ENCODE data around the gene PRAC1. TPM values are rescaled to one million over a fixed set of nuclear protein-coding genes. Genes with fewer than 3 reads are reported as not detected.
A peak's percentile ranks its signal among the peaks of the same experiment; 100 is the strongest.

The PRAC1 gene
- total and polyA plus RNA-seq, 2 donors (not counting 1 experiment from before 2014, with no cell fraction given), result not detected

GRCh38 chr17:48752399-48753288, 30.3 kb upstream of the PRAC1 start:
- no peaks in the 10 kb centered on the region for H4K20me1 ChIP-seq (ENCODE audit: control insufficient read depth, insufficient read depth, low read length, poor library complexity, severe bottlenecking)
- ChIA-PET CTCF (interaction anchor here (1.1 to 2.4 kb wide), 5 partner anchors 27 to 137 kb away, joined by 3 to 9 read pairs (median 5); no protein-coding TSS in a partner anchor), POLR2A (no interaction called here)
- DNase-seq (peak; percentile 25), ATAC-seq (ENCODE audit: low read depth) (no peak)
- Mint-ChIP-seq H3K9me3 (ENCODE audit: insufficient read depth) (no peaks in the 10 kb centered on the region), H3K4me3 (no peak overlapping the region), H3K27ac (no peak overlapping the region), H3K27me3 (peaks cover 78% of the 10 kb centered on the region), H3K4me1 (peaks cover 21% of the 10 kb centered on the region)
- H2AFZ ChIP-seq (ENCODE audit: insufficient read depth, low read depth, low read length, poor library complexity, severe bottlenecking), result no peak overlapping the region
- H3K36me3 ChIP-seq (replicated peaks in 1 of 2; ENCODE audit: control extremely low read depth in 1 of 2, control insufficient read depth in 1 of 2, extremely low read depth in 1 of 2, insufficient read depth in 2 of 2, low read length in 1 of 2), result no peaks in the 10 kb centered on the region
- peaks cover 0 to 97% (median 81%) of the 10 kb centered on the region in 4 experiments for H3K27me3 ChIP-seq (replicated peaks in 1 of 4; ENCODE audit: control extremely low read depth in 1 of 4, control insufficient read depth in 3 of 4, insufficient read depth in 4 of 4, low read length in 3 of 4)
- no peak overlapping the region for H3K4me2 ChIP-seq (replicated peaks; ENCODE audit: low read depth, low read length, poor library complexity, severe bottlenecking)
- 12% methylated on average over 39 of the region's 43 CpGs for WGBS (ENCODE audit: insufficient coverage)
- H3K9ac ChIP-seq (ENCODE audit: low read length), result no peak overlapping the region
- no peak overlapping the region for H3K27ac ChIP-seq (ENCODE audit: low read length in 2 of 2)
- TF ChIP-seq CTCF (IDR thresholded peaks at IDR 0.05), result no peak
- no peak for TF ChIP-seq EZH2 (IDR thresholded peaks at IDR 0.05; ENCODE audit: borderline replicate concordance, insufficient read depth, low read depth, low read length, poor library complexity, severe bottlenecking)
- peaks cover 15 to 53% of the 10 kb centered on the region in 2 donors for H3K4me1 ChIP-seq (ENCODE audit: control insufficient read depth in 2 of 2, insufficient read depth in 2 of 2, low read length in 2 of 2)
- no peaks in the 10 kb centered on the region for H3K79me2 ChIP-seq (ENCODE audit: control insufficient read depth, insufficient read depth, low read length)
- H3K4me3 ChIP-seq (ENCODE audit: control extremely low read depth in 1 of 5, extremely low read depth in 1 of 5, insufficient read depth in 1 of 5, low read depth in 2 of 5, low read length in 4 of 5), result no peak overlapping the region
- peaks cover 0 to 47% (median 6%) of the 10 kb centered on the region in 3 donors for H3K9me3 ChIP-seq (ENCODE audit: control extremely low read depth in 1 of 3, control insufficient read depth in 2 of 3, insufficient read depth in 1 of 3, low read length in 2 of 3)
- intact Hi-C loops (cut with micrococcal nuclease), result no loop called here
